ENCODE results near the gene ATAD2B.

The ATAD2B gene

DNA sequence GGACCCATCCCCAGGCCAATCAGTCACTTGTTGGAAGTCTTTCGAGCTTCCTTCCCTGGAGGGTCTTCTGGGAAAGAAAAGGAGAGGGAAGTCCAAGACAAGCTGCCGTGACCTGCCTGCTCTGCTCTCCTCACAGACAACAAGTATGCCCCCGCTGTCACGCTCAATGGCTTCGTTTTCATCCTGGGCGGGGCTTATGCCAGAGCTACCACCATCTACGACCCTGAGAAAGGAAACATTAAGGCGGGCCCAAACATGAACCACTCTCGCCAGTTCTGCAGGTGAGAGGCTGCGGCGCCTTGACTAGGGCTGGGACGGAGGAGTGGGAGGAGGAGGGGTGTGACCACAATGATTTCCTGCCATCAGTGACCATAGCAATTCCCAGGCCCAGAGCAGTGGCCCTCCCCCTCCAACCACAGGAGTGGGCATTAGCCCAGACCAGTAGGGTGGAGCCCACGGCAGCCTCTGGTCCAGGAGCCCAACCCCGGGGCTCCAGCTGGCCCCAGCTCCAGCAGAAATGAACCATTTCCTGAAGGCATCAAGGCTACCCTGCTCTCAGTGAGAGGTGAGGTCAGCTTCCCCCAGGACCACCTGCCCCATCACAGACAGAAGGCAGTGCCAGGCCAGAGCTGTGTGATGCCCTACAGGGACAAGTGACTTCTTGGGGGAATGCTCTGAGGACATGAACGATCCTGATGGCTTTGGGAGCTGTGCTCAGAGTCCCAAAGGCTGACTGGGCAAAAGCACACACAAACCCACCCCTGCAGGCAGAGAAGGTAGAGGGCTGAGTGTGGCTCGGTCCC, 223.1 kb downstream of the ATAD2B start:
- no peak for DNase-seq (ENCODE audit: low read depth, low spot score)

DNA sequence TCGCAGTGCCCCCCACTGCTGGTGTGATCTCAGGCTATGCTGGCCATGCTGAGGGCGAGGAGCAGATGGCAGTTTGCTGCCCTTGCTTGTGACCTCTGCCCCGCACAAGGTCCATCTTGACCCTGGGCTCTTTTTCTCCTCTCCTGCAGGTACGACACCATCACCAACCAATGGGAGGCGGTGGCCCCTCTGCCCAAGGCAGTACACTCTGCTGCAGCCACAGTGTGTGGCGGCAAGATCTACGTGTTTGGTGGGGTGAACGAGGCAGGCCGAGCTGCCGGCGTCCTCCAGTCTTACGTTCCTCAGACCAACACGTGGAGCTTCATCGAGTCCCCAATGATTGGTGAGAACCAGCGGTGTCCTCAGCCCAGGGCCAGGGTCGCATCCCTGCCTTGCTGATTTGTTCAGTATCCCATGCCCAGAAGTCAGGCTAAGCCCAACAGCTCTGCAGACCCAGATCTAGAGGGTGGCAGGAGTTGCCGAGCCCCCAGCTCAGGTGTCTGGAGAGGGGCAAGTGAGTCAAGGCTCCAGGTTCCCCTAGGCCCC, 223.8 kb downstream of the ATAD2B start:
- no peak for DNase-seq (ENCODE audit: low read depth, low spot score)

DNA sequence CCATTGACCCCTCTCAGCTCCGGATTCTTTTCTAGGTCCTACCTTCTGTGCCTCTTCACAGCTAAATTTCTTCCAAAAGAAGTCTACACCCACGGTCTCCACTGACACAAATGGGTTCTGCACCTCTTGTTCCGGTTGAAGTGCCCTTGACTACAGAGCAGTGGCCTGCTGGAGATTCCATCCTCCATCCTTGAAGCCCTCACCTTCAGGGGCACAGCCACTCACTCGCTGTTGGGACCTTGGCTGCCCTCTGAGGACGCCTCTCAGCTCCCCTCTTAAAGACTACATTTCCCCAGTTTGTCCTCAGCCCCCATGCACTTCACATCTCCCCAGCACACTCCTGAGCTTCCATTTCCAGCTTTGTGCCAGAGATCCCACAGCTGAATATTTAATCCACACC, 226.3 kb downstream of the ATAD2B start:
- no peak for DNase-seq (ENCODE audit: low read depth, low spot score)

DNA sequence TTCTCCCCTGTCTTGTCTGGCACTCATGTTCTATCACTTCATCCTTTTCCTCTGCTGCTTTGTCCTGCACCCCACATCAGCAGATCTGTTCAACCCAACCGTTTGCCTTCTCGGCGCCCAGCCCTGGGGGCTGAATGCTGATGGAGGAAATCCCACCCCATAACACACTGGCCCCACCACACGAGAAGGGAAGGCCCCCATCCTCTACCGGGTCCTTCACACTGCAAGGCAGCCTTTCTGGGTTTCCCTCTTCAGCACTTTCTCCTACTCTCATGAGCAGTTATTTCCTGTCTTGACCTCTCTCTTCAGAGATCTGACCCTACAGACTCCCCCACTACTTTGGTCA, 227.4 kb downstream of the ATAD2B start:
- DNase-seq (ENCODE audit: low read depth, low spot score): no peak

DNA sequence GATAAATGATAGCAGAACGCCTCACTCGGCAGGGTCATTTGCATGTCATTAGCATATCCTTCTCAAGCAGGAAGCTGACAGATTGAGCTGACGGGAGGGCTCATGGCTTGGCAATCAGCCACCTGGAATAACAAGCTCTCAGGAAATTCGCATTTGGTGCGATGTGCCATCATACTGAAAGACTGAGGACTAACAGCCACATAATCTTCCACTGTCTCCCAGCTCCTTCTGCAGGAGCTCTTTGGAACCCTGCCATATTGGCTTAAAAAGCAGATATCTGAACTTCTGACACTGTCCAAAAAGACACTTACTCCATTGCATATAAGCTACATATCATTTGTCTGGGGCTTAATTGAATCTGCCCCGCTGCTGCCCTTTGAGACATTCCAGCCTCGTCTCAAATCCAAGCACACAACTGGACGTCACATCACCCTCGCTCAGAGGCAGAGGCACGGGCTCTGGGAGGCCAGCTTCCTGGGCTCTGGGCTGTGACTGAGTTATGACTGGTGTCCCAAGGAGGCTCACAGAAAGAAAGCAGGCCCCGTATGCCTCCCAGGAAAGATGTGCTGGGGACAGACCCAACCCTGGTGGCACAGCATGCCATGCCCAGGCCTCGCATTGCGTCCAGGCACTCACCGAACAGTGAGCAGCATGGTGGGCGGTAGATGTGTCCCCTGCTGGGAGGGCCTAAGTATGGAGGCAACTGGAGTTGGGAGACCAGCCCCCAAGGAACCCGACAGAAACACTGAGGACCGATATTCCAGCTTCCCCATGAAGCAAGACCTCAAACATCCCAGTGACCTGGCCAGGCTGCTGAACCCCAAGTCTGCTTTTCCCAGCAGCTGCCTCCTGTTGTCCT, 228.0 kb downstream of the ATAD2B start:
- no peak for DNase-seq (ENCODE audit: low read depth, low spot score)

Data from smooth muscle cell of the brain vasculature (primary cell).